Esophagus muscularis mucosa (tissue), 3 donors: Measurements from ENCODE around the gene FAM83F.

Experiments
- POLR2A ChIP-seq: fragments of 450-650 bp; IDR thresholded peaks from one replicate; pipeline ENCODE4 v1.6.1; 2017; ENCODE audit warnings: antibody characterized with exemption, moderate library complexity, mild to moderate bottlenecking, low read depth
- POLR2AphosphoS5 ChIP-seq, 2 donors: sonication (generic); formaldehyde crosslinking; IDR thresholded peaks; one replicate each; pipeline ENCODE4 v1.6.1; 2017; ENCODE audit warnings: antibody characterized with exemption in 2 of 2
- TF ChIP-seq, protein P1 (sequence below), 3 experiments: fragments of 200-600 bp in 2 of 3; fragments of 450-650 bp in 1 of 3; sonication (generic) in 2 of 3; IDR thresholded peaks; one replicate each; pipeline ENCODE4 v1.5.1; 2017 to 2019; ENCODE audit warnings: antibody characterized with exemption in 3 of 3, mild to moderate bottlenecking in 2 of 3, moderate library complexity in 1 of 3

GRCh38 chr22:40009292-40009774 is 14.6 kb downstream of the FAM83F start:
- TF ChIP-seq, protein P1, sequence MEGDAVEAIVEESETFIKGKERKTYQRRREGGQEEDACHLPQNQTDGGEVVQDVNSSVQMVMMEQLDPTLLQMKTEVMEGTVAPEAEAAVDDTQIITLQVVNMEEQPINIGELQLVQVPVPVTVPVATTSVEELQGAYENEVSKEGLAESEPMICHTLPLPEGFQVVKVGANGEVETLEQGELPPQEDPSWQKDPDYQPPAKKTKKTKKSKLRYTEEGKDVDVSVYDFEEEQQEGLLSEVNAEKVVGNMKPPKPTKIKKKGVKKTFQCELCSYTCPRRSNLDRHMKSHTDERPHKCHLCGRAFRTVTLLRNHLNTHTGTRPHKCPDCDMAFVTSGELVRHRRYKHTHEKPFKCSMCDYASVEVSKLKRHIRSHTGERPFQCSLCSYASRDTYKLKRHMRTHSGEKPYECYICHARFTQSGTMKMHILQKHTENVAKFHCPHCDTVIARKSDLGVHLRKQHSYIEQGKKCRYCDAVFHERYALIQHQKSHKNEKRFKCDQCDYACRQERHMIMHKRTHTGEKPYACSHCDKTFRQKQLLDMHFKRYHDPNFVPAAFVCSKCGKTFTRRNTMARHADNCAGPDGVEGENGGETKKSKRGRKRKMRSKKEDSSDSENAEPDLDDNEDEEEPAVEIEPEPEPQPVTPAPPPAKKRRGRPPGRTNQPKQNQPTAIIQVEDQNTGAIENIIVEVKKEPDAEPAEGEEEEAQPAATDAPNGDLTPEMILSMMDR (IDR thresholded peaks at IDR 0.05) = no peak
- TF ChIP-seq POLR2AphosphoS5 (IDR thresholded peaks at IDR 0.05) (no peak), POLR2A (no peak)
